Renal cortex interstitium (tissue), 11 donors: ENCODE results near the gene TMEM212. TPM values are rescaled to one million over a fixed set of nuclear protein-coding genes. Genes with fewer than 3 reads are reported as not detected.
"Not testable (repeated sequence)": the region's sequence is repeated elsewhere in the genome, so short reads cannot be mapped to it uniquely, and the experiment has no call there.

Experiments
- DNase-seq, 11 donors: peaks; one replicate each; pipeline ENCODE4 v3.0.0-alpha.2; 2013; ENCODE audit warnings: low read depth in 9 of 11, low spot score in 4 of 11; ENCODE audit errors: extremely low read depth in 1 of 11
- polyA plus RNA-seq, 3 donors: library from polyadenylated mRNA; unstranded; fragments of 120-200 nt; gene quantifications; one replicate each; pipeline ENCODE4 v1.2.1, GENCODE V29; 2013; ENCODE audit not compliant: insufficient read length in 3 of 3

The TMEM212 gene
- polyA plus RNA-seq, 3 donors: 0.07 to 0.09 (median 0.08) TPM

GRCh38 chr3:171811295-171811912 lies 31.7 kb upstream of the TMEM212 start:
- no peak for DNase-seq

- DNase-seq: no peak
Measured at GRCh38 chr3:171811913-171812335, 31.2 kb upstream of the TMEM212 start.

- DNase-seq: no peak
Measured at GRCh38 chr3:171812811-171813210, 30.3 kb upstream of the TMEM212 start.

- DNase-seq: no peak
Measured at GRCh38 chr3:171813278-171813896, 29.8 kb upstream of the TMEM212 start.

GRCh38 chr3:171813897-171814460 lies 29.2 kb upstream of the TMEM212 start:
- no peak for DNase-seq

- not testable (repeated sequence) for DNase-seq
Measured at GRCh38 chr3:171814662-171815061, 28.5 kb upstream of the TMEM212 start.

GRCh38 chr3:171815973-171816595 lies 27.1 kb upstream of the TMEM212 start:
- no peak for DNase-seq

GRCh38 chr3:171817074-171817800 lies 25.9 kb upstream of the TMEM212 start:
- no peak for DNase-seq

- DNase-seq: no peak
Measured at GRCh38 chr3:171821044-171821443, 22.1 kb upstream of the TMEM212 start.

- no peak for DNase-seq
Measured at GRCh38 chr3:171821778-171822358, 21.3 kb upstream of the TMEM212 start.

GRCh38 chr3:171822431-171823106 lies 20.6 kb upstream of the TMEM212 start:
- no peak for DNase-seq

- DNase-seq: no peak
Measured at GRCh38 chr3:171824116-171824515, 19.0 kb upstream of the TMEM212 start.

- no peak for DNase-seq
Measured at GRCh38 chr3:171824824-171825221, 18.3 kb upstream of the TMEM212 start.

GRCh38 chr3:171825222-171825828 lies 17.8 kb upstream of the TMEM212 start:
- DNase-seq: no peak

GRCh38 chr3:171827385-171827784 lies 15.8 kb upstream of the TMEM212 start:
- no peak for DNase-seq

- DNase-seq: no peak
Measured at GRCh38 chr3:171827836-171828458, 15.2 kb upstream of the TMEM212 start.

GRCh38 chr3:171828902-171829770 lies 14.0 kb upstream of the TMEM212 start:
- DNase-seq: no peak
